A673 (cell line): ENCODE data around the gene MUS81. TPM values are rescaled to one million over a fixed set of nuclear protein-coding genes. Genes with fewer than 3 reads are reported as not detected.

Source experiments
- BruUV-seq: library from RNA; stranded (reverse); fragments of 400-500 nt; replicated peaks from 2 replicates; lab custom pipeline; 2021; lab: Mats Ljungman, UMichigan
- CTCF ChIA-PET: fragments of 300-600 bp; sonication (Branson Sonifier 250); formaldehyde crosslinking; loops from one replicate; lab custom pipeline; 2022; ENCODE audit warnings: antibody characterized with exemption; lab: Charles Lee
- POLR2A ChIA-PET: fragments of 300-600 bp; sonication (Branson Sonifier 250); formaldehyde crosslinking; loops from one replicate; lab custom pipeline; 2022; ENCODE audit warnings: antibody characterized with exemption; ENCODE audit not compliant: low non-redundant PET; lab: Charles Lee
- DNase-seq: peaks from one replicate; pipeline ENCODE4 v3.0.0-alpha.2; 2015; ENCODE audit warnings: low spot score
- H3K27ac ChIP-seq: fragments of 200-600 bp; sonication (generic); 2 replicates; pipeline ENCODE4 v1.5.1; 2016; ENCODE audit warnings: mixed run types, low read depth, mild to moderate bottlenecking, mixed read lengths, antibody characterized with exemption, low read length; ENCODE audit not compliant: poor library complexity, severe bottlenecking
- H3K27me3 ChIP-seq: fragments of 200-600 bp; sonication (generic); replicated peaks from 2 replicates; pipeline ENCODE4 v1.6.1; 2017; ENCODE audit warnings: mixed run types, low read depth, mild to moderate bottlenecking, mixed read lengths, antibody characterized with exemption, low read length; ENCODE audit not compliant: insufficient read depth, poor library complexity
- H3K36me3 ChIP-seq: fragments of 200-600 bp; sonication (generic); 2 replicates; pipeline ENCODE4 v1.6.1; 2016; ENCODE audit warnings: mixed run types, mild to moderate bottlenecking, mixed read lengths, antibody characterized with exemption, low read length; ENCODE audit not compliant: insufficient read depth, poor library complexity, severe bottlenecking
- H3K4me1 ChIP-seq: fragments of 200-600 bp; sonication (generic); 2 replicates; pipeline ENCODE4 v1.6.1; 2017; ENCODE audit warnings: mixed run types, mild to moderate bottlenecking, mixed read lengths, antibody characterized with exemption, low read length; ENCODE audit not compliant: insufficient read depth, poor library complexity, severe bottlenecking
- H3K4me3 ChIP-seq: fragments of 200-600 bp; sonication (generic); 2 replicates; pipeline ENCODE4 v1.5.1; 2016; ENCODE audit warnings: low read depth, mixed run types, mild to moderate bottlenecking, mixed read lengths, low read length; ENCODE audit not compliant: poor library complexity, severe bottlenecking
- H3K9me3 ChIP-seq: fragments of 200-600 bp; sonication (generic); 2 replicates; pipeline ENCODE4 v1.6.1; 2016; ENCODE audit warnings: mixed run types, low read depth, mild to moderate bottlenecking, mixed read lengths, antibody characterized with exemption, low read length; ENCODE audit not compliant: poor library complexity, severe bottlenecking
- EZH2 ChIP-seq: fragments of 200-600 bp; sonication (generic); IDR thresholded peaks from 2 replicates; pipeline ENCODE4 v1.6.1; 2017; ENCODE audit warnings: borderline replicate concordance, low read depth, mild to moderate bottlenecking, mixed read lengths, antibody characterized with exemption, low read length; ENCODE audit not compliant: poor library complexity, severe bottlenecking
- intact Hi-C: fragments of 100-400 bp; cut with micrococcal nuclease; formaldehyde crosslinking; loops from one replicate; pipeline ENCODE4 v1.10.0; 2022; ENCODE audit not compliant: unreplicated experiment
- total RNA-seq: library from RNA; stranded (reverse); gene quantifications from 2 replicates; pipeline ENCODE4 v1.2.3, GENCODE V29; 2021
- TF ChIP-seq, protein P1 (sequence below): fragments of 300-800, 200-600 bp; sonication (generic); conservative IDR thresholded peaks from 2 replicates; pipeline ENCODE4 v1.5.1; 2017; ENCODE audit warnings: low read depth, mild to moderate bottlenecking, antibody characterized with exemption, low read length, moderate library complexity, mixed read lengths

MUS81 gene
- total RNA-seq, 1 experiment from 2014 or later: 77.4 TPM

DNA sequence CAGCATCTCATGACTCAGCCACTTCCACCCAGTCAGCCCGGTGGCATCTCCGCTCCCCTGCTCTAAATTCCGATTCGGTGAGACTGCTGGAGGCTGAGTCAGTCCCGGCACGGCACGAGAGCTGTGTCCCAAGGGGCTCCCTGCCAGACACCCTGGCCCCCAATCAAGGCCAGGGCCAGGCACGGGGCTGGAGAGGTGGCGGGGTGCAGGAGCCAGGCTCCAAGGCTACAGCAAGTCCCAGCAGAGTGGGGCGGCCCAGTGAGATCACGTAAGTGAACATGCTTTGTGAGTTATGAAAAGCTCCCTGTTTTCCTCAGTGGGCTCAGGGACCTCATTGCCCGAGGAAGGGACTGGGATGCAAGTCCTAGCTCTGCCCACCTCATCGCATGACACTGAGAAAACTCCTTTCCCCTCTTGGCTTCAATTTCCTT, 55.6 kb downstream of the MUS81 start:
- no peak overlapping the region for H3K4me3 ChIP-seq
- H3K27me3 ChIP-seq: no peaks in the 10 kb centered on the region
- no TSS peak for BruUV-seq
- H3K27ac ChIP-seq: peak overlapping the region; percentile 64
- ChIA-PET CTCF (interaction anchor here (0.6 to 2.5 kb wide), 3 partner anchors 27 to 528 kb away, joined by 4 to 22 read pairs (median 5); partner anchors contain the start of gene FIBP), POLR2A (interaction anchor here (0.6 kb wide), 1 partner anchor 18 kb away, joined by 7 read pairs; no protein-coding TSS in a partner anchor)
- no peaks in the 10 kb centered on the region for H3K9me3 ChIP-seq
- intact Hi-C loops: no loop called here
- TF ChIP-seq, protein P1, sequence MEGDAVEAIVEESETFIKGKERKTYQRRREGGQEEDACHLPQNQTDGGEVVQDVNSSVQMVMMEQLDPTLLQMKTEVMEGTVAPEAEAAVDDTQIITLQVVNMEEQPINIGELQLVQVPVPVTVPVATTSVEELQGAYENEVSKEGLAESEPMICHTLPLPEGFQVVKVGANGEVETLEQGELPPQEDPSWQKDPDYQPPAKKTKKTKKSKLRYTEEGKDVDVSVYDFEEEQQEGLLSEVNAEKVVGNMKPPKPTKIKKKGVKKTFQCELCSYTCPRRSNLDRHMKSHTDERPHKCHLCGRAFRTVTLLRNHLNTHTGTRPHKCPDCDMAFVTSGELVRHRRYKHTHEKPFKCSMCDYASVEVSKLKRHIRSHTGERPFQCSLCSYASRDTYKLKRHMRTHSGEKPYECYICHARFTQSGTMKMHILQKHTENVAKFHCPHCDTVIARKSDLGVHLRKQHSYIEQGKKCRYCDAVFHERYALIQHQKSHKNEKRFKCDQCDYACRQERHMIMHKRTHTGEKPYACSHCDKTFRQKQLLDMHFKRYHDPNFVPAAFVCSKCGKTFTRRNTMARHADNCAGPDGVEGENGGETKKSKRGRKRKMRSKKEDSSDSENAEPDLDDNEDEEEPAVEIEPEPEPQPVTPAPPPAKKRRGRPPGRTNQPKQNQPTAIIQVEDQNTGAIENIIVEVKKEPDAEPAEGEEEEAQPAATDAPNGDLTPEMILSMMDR: no peak
- no peak for TF ChIP-seq EZH2
- H3K4me1 ChIP-seq: peaks cover 45% of the 10 kb centered on the region
- H3K36me3 ChIP-seq: no peaks in the 10 kb centered on the region
- peak; percentile 91 for DNase-seq

Other genes starting within 250 kb of the MUS81 start
- gene MAP3K11, start 246.2 kb upstream of the MUS81 start, total RNA-seq: 92.8 and 94.2 TPM in 2 replicates
- gene PCNX3, start 244.7 kb upstream of the MUS81 start, total RNA-seq: 63.4 and 68.0 TPM in 2 replicates
- gene SIPA1, start 222.3 kb upstream of the MUS81 start, total RNA-seq: 30.0 and 43.2 TPM in 2 replicates
- gene RELA, start 197.5 kb upstream of the MUS81 start, total RNA-seq: 92.0 and 99.3 TPM in 2 replicates
- 68.1 and 71.3 TPM in 2 replicates for gene KAT5, start 148.2 kb upstream of the MUS81 start, total RNA-seq
- 73.6 and 80.2 TPM in 2 replicates for gene RNASEH2C, start 139.6 kb upstream of the MUS81 start, total RNA-seq
- gene AP5B1, start 79.5 kb upstream of the MUS81 start, total RNA-seq: 22.5 and 22.8 TPM in 2 replicates
- not detected in 2 replicates for gene OVOL1, start 73.4 kb upstream of the MUS81 start, total RNA-seq
- gene SNX32, start 26.5 kb upstream of the MUS81 start, total RNA-seq: 2.0 and 2.1 TPM in 2 replicates
- 1,449 and 1,649 TPM in 2 replicates for gene CFL1, start 2.3 kb upstream of the MUS81 start, total RNA-seq
- gene EFEMP2, start 12.4 kb downstream of the MUS81 start, total RNA-seq: 31.2 and 37.6 TPM in 2 replicates
- not detected in 2 replicates for gene CTSW, start 19.4 kb downstream of the MUS81 start, total RNA-seq
- gene FIBP, start 28.0 kb downstream of the MUS81 start, total RNA-seq: 98.5 and 116 TPM in 2 replicates
- 32.3 and 32.9 TPM in 2 replicates for gene CCDC85B, start 30.2 kb downstream of the MUS81 start, total RNA-seq
- gene FOSL1, start 40.0 kb downstream of the MUS81 start, total RNA-seq: 12.6 and 29.0 TPM in 2 replicates
- 22.4 and 27.6 TPM in 2 replicates for gene C11orf68, start 58.6 kb downstream of the MUS81 start, total RNA-seq
- gene DRAP1, start 59.0 kb downstream of the MUS81 start, total RNA-seq: 122 and 124 TPM in 2 replicates
- not detected in 2 replicates for gene TSGA10IP, start 85.0 kb downstream of the MUS81 start, total RNA-seq
- 95.8 and 96.3 TPM in 2 replicates for gene SART1, start 101.3 kb downstream of the MUS81 start, total RNA-seq
- gene EIF1AD, start 141.7 kb downstream of the MUS81 start, total RNA-seq: 69.4 and 86.2 TPM in 2 replicates
- gene BANF1, start 142.1 kb downstream of the MUS81 start, total RNA-seq: 541 and 556 TPM in 2 replicates
- 2.3 and 3.9 TPM in 2 replicates for gene CST6, start 151.6 kb downstream of the MUS81 start, total RNA-seq
- gene CATSPER1, start 166.0 kb downstream of the MUS81 start, total RNA-seq: not detected in 2 replicates
- gene GAL3ST3, start 188.7 kb downstream of the MUS81 start, total RNA-seq: 1.8 and 2.0 TPM in 2 replicates
- gene SF3B2, start 191.9 kb downstream of the MUS81 start, total RNA-seq: 357 and 358 TPM in 2 replicates
- gene PACS1, start 209.8 kb downstream of the MUS81 start, total RNA-seq: 75.7 and 79.1 TPM in 2 replicates